ENCODE data around the gene STX1B.
"Not testable (repeated sequence)": the region's sequence is repeated elsewhere in the genome, so short reads cannot be mapped to it uniquely, and the experiment has no call there.

The STX1B gene

DNA sequence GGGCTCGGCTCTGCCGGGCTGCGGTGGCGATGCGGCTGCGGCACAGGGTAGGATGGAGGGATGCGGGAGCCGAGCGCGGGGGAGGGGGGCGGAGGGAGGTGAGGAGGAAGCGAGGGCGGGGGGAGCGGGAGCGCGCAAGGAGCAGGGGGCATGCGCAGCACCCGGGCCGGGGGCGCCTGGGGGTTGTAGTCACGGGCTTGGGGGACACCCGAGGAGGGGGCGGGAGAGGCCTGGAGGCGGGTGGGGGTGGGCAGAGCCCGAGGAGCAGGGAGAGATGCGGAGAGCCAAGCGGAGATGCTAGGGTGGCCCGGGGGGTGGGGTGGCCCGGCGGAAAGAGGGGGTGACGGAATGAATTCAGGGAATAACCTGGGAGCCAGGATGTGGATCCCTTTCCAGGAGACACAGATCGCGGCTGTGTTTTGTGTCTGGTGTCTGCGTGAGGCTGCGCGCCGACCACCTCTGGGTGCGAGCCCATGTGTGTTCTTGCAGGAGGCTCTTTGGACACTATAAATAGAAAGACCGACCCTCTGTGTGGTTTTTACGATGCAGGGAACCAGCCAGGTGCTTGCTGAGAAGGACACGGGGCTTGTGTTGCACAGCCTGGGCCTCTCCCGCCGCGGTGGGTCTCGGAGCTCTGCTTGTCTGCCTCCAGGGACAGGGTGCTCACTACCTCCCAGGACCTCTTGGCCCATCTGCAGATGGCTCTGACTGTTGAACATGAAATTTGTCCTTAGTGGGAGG lies at the start of gene STX1B:
Gene STX1B, minus strand, starts transcription at position 54 of the 741 bp plus-strand sequence. CDS start 242 bp downstream, outside the sequence.
- no peak for DNase-seq (ENCODE audit: low spot score)

DNA sequence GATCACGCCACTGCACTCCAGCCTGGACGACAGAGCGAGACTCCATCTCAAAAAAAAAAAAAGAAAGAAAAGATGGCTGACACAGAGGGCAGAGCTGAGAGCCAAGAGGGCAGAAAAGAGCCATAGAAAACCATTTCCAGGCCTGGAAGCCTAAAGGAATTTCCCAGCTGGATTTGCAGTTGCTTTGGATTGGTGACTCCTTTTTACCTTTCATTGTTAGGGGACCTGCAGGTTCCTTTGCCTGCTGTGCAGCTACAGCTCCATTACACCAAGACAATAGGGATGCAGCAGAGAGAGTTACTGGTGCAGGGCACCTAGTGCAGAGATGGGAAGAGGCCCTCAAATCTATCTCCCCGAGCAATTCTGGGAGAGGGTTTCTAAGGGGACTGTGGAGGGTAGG lies 45.2 kb upstream of the STX1B start:
- no peak for DNase-seq (ENCODE audit: low spot score)

DNA sequence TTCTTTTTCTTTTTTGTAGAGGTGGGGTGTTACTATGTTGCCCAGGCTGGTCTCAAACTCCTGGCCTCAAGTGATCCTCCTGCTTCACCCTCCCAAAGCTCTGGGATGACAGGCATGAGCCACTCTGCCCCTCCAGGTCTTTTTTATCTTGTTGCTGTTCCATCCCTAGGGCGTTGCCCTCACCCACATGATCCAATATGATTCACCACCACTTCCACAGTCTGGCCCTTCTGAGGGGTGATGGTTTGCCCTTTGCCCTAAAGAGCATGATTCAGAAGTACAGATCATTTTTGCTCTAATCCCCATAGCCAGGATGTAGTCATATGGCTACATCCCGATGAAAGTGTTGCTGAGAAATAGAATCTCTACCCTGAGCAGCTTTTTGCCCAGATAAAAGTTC lies 41.7 kb upstream of the STX1B start:
- no peak for DNase-seq (ENCODE audit: low spot score)

DNA sequence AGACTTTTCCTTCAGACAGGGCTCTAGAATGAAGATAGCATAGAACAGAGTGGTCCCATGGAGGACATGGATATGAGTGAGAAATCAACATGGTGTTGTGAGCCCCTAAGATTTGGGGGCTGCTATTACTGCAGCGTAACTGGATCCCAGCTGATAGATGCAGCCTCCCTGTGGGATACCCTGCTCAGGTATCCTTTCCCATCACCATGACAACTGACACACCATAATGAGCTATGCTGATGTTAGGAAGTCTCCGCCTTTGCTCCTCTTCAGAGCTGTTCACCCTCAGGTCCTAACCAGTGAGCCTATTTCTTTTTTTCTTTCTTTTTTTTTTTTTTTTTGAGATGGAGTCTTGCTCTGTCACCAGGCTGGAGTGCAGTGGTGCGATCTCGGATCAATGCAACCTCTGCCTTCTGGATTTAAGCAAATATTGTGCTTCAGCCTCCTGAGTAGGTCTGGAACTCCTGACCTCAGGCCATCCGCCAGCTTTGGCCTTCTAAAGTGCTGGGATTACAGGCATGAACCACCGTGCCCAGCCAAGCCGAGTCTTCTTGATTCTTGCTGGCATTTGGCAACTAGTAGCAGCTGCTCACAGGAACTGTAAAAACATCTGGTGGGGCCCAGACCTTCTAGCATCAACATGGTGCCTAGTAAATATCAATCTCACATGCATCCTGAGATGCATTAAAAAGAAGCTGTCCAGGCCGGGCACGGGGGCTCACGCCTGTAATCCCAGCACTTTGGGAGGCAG lies 40.0 kb upstream of the STX1B start:
- DNase-seq (ENCODE audit: low spot score): no peak

DNA sequence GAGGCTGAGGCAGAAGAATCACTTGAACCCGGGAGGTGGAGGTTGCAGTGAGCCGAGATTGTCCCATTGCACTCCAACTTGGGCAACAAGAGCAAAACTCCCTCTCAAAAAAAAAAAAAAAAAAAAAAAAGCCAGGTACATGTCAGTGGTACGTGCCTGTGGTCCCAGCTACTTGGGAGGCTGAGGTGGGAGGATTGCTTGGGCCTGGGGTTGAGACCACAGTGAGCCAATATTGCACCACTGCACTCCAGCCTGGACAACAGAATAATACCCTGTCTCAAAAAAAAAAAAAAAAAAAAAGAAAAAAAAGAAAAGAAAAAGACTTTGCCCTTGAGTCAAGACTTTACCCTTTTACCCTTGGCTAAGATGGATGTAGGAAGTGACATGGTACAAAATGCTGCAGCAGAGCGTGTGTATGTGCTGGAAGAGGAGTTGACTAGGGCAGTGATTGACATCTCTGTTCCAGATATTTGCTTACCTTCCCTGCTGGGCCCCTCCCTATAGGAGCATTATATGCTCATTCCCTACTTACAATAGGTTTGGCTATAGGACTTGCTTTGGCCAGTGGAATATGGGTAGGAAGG lies 33.6 kb upstream of the STX1B start:
- DNase-seq (ENCODE audit: low spot score): no peak

DNA sequence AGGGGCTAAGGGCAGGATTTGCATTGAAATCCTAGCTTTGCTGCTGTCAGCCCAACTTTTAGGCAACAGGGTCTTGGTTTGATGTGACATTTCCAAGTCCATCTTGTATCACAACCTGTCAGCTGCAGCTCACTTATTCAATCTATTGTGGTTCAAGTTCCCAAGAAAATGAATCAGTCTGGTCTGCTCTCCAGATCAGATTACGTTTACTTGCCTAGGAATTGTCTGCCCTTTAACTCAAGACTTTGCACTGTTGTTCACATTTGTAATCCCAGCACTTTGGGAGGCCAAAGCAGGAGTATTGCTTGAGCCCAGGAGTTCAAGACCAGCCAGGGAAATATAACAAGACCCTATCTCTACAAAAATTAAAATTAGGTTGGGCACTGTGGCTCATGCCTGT lies 32.9 kb upstream of the STX1B start:
- no peak for DNase-seq (ENCODE audit: low spot score)

DNA sequence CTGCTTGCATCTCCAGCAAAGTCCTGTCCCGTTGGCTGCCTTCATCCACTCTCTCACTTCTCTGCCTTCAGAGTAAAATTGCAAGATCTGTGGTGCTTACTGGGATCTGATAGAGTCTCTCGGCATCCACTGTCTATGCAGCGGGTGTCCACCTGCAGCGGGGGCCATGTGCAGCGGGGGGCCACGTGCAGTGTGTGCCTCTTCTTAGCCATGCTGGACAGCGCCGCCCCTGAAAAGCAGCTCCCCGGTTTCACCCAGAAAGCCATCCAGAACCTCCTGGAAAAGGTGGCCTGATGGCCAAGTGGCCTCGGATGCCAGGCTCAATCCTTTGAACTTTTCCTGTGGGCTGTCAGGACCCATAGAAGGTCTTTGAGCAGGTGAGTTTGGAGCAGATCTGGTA lies 32.4 kb upstream of the STX1B start:
- DNase-seq (ENCODE audit: low spot score): no peak

DNA sequence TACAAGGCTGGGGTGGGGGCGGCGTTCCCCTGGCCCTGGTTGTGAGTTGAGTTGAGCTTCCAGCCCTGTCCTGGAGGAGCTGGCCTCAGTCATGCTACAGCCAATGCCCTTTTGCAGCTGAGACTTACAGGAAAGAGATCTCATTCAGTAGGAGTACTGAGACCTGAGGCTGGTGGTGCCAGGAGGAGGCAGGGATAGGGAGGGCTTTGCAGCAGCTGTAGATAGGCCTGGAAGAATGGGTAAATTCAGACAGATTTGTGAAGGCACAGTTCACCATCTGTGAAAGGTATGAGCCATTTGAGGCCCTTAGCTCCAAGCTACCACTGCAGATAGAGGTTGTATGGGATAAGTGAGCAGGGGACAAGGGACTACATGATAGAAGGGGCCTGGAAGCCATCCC lies 28.6 kb upstream of the STX1B start:
- peak; percentile 88 for DNase-seq (ENCODE audit: low spot score)

DNA sequence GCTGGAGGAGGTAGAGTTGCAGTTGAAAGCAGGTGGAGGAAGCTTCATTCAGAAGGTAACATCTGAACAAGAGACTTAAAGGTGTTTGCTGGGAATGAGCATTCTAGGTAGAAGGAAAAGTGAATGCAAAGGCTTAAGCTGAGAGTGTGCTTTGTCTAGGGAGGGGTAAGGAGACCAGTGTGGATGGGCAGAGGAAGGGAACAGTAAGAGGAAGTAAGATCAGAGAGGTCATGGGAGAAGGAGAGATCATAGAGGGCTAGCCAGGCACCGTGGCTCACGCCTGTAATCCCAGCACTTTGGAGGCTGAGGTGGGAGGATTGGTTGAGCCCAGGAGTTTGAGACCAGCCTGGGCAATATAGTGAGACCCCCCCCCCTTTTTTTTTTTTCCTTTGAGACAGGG lies 26.3 kb upstream of the STX1B start:
- peak; percentile 40 for DNase-seq (ENCODE audit: low spot score)

DNA sequence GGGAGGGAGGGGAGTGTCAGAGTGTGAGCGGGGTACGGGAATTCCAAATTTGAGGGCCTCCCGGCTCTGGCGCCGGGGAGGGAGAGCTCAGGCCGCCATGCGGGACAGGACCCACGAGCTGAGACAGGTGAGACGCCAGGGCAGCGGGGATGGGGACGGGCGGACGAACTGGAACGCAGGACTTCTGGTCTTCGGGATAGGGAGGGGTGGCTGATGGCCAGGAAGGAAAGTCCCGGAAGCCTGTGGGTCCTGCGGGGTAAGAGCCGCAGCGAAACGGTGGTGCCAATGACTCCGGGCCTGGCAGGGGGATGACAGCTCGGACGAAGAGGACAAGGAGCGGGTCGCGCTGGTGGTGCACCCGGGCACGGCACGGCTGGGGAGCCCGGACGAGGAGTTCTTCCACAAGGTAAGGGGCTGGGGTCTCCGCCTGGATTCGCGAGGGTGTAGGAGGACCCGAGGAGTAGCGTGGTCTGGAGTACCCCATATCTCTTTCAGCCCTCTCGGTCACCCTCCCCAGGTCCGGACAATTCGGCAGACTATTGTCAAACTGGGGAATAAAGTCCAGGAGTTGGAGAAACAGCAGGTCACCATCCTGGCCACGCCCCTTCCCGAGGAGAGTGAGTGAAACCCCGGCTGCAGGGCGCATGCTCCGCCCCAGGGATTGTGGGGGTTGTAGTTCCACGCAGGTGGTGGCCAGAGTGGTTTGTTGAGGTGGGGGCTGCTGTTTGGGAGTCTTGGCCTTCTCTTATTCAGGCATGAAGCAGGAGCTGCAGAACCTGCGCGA lies 23.5 kb upstream of the STX1B start:
- DNase-seq (ENCODE audit: low spot score): peak; percentile 95

DNA sequence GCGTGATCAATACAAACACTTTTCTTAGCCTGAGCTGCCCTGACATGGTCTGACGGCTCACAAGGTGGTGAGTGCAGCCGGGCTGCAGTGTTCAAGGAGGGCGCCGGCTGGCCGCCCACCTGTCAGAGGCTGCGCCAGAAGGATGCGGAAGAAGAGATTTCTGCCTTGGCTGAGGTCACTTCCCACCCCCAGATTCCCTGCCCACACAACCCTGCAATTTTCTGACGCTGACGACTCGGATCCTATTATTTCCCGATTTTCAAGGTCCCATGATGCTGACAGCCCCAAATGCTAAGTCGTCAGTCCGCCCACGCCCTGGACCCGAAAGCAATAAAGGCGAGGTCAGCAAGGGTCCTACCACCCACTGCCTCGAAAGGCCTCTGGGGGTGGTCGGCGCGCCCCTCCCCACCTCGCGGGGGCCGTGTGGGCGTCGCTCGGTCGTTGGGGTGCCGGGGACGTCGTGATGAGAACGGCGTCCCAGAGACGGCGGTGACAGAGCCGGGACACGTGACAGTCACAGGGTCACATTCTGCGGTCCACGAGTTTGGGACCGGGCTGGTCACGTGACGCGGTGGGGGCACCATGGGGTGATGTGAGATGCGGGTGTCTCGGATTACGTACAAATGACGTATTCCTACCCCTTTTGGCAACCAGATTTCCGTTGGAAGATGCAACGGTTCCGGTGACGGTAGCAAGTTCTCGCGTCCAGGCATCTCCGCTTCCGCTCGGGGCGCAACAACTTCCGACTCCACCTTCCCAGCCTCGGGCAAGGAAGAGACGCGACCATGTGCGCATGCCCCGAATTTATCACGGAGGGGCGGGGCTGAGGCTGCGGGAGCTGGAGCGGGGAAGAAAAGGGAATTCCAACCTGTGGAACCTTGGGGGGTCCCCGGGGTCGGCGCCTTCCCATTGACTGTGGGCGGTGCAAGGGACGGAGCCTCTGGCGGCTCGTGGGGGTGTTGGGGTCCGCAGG lies 22.6 kb upstream of the STX1B start, which contains the start of gene STX4:
Gene STX4, plus strand, starts transcription at position 823 of the 973 bp plus-strand sequence. CDS start 248 bp downstream, outside the sequence.
- peak; percentile 99 for DNase-seq (ENCODE audit: low spot score)

DNA sequence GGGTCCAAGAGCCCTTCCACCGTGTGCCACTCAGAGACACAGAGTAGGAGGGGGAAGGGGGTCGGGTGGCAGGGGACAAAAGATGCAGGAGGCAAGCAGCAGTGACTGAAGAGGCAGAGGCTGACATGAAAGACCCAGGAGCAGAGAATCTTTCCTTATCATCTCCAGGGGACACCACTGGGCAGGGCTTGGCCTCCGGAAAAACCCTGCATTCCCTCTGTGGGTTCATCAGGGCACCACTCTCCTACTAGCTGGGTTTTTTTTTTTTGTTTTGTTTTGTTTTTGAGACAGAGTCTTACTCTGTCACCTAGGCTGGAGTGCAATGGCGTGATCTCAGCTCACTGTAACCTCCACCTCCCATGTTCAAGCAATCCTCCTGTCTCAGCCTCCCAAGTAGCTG lies 20.8 kb upstream of the STX1B start:
- DNase-seq (ENCODE audit: low spot score): no peak

DNA sequence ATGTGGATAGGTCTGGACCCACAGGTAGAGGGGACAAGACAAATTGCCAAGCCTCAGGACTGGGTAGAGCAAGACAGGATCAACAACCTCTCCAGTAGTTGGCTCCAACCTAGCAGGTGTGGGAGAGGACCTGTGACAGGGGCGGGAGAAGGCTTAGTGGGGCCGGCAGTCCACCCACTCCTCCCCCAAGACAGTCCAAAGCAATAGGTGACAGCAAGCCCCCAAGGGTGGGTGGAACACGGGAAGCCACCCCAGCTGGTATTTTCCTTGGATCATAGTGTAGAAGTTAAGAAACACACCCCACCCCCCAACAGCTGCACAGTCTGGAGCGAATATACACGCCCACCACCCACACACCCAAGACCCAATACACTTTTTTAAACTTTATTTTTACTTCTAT lies 18.8 kb upstream of the STX1B start:
- no peak for DNase-seq (ENCODE audit: low spot score)

DNA sequence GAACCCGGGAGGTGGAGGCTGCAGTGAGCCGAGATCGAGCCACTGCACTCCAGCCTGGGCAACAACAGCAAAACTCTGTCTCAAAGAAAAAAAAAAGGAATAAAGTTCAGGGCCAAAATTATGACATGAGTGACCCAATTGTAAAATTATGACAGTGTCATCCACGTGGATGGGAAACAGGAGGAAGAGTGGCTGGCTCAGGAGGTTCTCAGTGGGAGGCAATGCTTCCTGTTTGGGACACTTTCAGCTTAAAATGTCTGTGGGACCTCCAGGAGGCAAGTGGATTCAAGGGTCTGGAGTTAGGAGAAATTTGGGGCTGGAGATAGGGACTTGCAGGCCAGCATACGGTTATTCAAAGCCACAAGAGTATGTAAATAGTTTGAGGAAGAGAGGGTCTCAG lies 14.9 kb upstream of the STX1B start:
- no peak for DNase-seq (ENCODE audit: low spot score)

DNA sequence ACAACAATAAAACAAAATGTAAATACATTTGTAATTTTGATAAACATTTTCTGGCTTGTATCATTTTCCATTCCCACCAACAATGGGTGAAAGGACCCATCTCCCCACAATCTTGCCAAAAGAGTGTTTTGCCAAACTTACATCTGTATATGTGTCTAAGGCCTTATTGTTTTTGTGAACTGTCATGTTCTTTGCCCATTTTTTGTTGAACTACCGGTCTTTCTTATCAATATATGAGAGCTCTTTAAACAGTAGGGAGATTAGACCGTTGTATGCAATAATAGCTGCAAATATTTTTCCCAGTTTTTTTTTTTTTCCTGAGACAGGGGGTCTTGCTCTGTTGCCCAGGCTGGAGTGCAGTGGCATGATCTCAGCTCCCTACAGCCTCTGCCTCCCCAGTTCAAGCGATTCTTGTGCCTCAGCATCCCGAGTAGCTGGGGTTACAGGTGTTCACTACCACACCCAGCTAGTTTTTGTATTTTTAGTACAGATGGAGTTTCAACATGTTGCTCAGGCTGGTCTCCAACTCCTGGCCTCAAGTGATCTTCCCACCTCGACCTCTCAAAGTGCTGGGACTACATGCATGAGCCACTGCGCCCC lies 13.3 kb upstream of the STX1B start:
- no peak for DNase-seq (ENCODE audit: low spot score)

DNA sequence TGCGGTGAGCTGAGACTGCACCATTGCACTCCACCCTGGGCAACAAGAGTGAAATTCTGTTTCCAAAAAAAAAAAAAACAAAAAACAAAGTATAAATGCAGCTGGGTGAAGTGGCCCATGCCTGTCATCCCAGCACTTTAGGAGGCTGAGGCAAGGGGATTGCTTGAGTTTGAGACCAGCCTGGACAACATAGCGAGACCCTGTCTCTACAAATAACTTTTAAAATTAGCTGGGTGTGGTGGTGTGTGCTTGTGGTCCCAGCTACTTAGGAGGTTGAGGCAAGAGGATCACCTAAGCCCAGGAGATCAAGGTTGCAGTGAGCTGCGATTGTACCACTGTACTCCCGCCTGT lies 12.8 kb upstream of the STX1B start:
- DNase-seq (ENCODE audit: low spot score): no peak

DNA sequence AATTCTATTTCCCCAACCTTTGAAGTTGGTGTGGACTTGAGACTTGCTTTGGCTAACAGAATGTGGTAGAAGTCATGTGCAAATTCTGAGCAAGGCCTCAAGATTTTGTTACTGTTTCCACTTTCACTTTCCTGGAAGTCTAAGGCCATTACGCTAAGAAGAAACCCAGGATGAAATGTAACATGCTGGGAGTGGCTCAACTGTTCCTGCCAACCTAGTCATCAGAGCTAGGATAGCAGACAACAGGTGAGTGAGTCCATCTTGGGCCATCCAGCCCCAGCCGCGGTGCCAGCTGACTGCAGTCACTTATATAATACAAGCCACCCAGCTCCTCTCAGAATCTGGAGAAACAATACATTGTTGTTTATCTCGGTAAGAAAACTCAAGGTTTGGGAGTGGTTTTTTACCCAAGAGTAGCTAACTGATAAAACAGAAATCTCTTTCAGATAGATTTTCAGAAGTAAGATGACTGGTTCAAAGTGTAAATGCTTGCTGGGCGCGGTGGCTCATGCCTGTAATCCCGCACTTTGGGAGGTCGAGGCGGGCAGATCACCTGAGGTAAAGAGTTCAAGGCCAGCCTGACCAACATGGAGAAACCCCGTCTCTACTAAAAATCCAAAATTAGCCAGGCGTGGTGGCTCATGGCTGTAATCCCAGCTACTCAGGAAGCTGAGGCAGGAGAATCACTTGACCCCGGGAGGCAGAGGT lies 12.3 kb upstream of the STX1B start:
- no peak for DNase-seq (ENCODE audit: low spot score)

DNA sequence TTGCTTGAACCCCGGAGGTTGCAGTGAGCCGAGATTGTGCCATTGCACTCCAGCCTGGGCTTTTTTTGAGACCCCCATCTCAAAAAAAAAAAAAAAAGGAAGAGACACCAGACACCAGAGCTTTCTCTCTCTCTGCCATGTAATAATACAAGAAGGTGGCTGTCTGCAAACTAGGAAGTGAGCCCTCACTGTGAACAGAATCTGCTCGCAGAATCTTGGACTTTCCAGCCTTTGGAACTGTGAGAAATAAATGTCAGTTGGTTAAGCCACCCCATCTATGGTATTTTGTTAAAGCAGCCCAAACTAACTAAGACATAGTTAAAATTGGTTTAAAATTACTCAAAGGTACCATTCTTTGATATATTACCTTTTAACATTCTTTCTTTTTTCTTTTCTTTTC lies 10.1 kb upstream of the STX1B start:
- no peak for DNase-seq (ENCODE audit: low spot score)

DNA sequence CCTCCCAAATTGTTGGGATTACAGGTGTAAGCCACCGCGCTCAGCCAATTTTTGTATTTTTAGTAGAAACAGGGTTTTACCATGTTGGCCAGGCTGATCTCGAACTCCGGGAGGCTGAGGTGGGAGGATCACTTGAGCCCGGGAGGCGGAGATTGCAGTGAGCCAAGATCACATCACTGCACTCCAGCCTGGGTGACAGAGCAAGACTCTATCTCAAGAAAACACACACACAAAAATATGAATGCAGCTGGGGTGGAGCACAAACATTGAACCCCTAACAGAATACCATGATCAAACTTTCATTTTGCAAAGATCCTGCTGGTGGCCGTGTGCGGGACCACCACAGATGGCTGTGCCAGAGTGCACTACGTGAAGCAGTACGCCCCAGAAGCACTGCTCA lies 7.3 kb upstream of the STX1B start:
- DNase-seq (ENCODE audit: low spot score): not testable (repeated sequence)

DNA sequence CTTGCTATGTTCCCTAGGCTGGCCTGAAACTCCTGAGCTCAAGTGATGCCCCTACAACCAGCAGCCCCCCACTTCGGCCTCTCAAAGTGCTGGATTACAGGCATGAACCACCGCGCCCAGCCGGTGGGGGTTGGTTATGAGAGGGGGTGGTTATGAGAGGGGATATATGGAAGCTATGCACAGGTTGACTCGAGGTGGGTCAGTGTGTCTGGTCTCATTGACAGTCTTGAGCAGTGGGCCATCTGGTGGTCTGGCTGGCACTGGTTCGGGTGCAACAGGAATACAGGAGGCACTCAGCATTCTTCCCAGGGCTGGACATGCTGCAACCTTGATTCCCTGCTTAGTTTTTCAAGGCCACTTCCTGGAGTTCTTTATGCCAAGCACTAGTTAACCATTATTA lies 5.6 kb upstream of the STX1B start:
- no peak for DNase-seq (ENCODE audit: low spot score)

All from pons (tissue), 1 donor.